Ishikawa (cell line): ENCODE results near the gene CEP164.

Experiments
- CEBPB ChIP-seq: IDR thresholded peaks from 2 replicates; pipeline ENCODE4 v1.6.1; 2012
- CREB1 ChIP-seq: IDR thresholded peaks from 2 replicates; pipeline ENCODE4 v1.6.1; 2012; ENCODE audit warnings: low read depth
- EGR1 ChIP-seq: IDR thresholded peaks from 2 replicates; pipeline ENCODE4 v1.6.1; 2012
- EP300 ChIP-seq: IDR thresholded peaks from 2 replicates; pipeline ENCODE4 v1.6.1; 2012; ENCODE audit warnings: borderline replicate concordance
- FOXM1 ChIP-seq: IDR thresholded peaks from 2 replicates; pipeline ENCODE4 v1.6.1; 2012; ENCODE audit warnings: low read depth, borderline replicate concordance
- NFIC ChIP-seq: IDR thresholded peaks from 2 replicates; pipeline ENCODE4 v1.6.1; 2012
- RAD21 ChIP-seq: IDR thresholded peaks from 2 replicates; pipeline ENCODE4 v1.6.1; 2012; ENCODE audit warnings: low read depth
- REST ChIP-seq: IDR thresholded peaks from 2 replicates; pipeline ENCODE4 v1.6.1; 2012; ENCODE audit warnings: low read depth, mild to moderate bottlenecking
- TAF1 ChIP-seq: IDR thresholded peaks from 2 replicates; pipeline ENCODE4 v1.6.1; 2012; ENCODE audit warnings: low read depth, mild to moderate bottlenecking
- TCF12 ChIP-seq: IDR thresholded peaks from 2 replicates; pipeline ENCODE4 v1.6.1; 2012; ENCODE audit warnings: low read depth
- TEAD4 ChIP-seq: IDR thresholded peaks from 2 replicates; pipeline ENCODE4 v1.6.1; 2012
- USF1 ChIP-seq: IDR thresholded peaks from 2 replicates; pipeline ENCODE4 v1.6.1; 2012
- YY1 ChIP-seq: IDR thresholded peaks from 2 replicates; pipeline ENCODE4 v1.6.1; 2012; ENCODE audit warnings: low read depth
- ZBTB7A ChIP-seq: IDR thresholded peaks from 2 replicates; pipeline ENCODE4 v1.6.1; 2012; ENCODE audit warnings: low read depth
- TF ChIP-seq, protein P1 (sequence below): IDR thresholded peaks from 2 replicates; pipeline ENCODE4 v1.6.1; 2012

Gene CEP164

DNA sequence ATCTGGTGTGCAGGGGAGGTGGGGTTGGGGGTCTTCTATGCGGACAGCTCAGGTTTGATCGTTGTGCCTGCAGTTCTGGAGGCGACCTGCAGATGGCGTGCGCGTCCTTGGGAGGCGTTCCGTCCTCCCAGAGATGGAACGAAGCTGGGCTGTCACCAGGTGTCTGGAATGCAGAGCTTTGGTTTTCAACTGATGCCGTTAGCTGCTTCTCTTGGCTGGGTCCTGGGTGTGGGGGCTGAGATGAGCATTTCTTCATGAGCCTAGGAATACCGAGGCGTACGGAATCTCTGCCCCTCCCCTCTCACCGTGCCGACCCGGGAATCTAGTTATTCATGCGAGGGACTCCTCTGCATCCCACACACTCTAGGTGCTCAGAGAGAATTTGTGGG lies 98.6 kb downstream of the CEP164 start:
- TF ChIP-seq CREB1 (no peak), FOXM1 (no peak), TEAD4 (peak; percentile 28; the same call in 1 of the 2 replicates), TAF1 (no peak), RAD21 (peak; percentile 94), ZBTB7A (peak; percentile 49; the same call in 1 of the 2 replicates), CEBPB (no peak), NFIC (no peak), EP300 (no peak), YY1 (no peak), TCF12 (no peak)
- TF ChIP-seq, protein P1, sequence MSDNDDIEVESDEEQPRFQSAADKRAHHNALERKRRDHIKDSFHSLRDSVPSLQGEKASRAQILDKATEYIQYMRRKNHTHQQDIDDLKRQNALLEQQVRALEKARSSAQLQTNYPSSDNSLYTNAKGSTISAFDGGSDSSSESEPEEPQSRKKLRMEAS = no peak

- TF ChIP-seq CREB1 (no peak), RAD21 (no peak), TCF12 (no peak), TEAD4 (no peak), NFIC (no peak), CEBPB (no peak), FOXM1 (no peak), REST (no peak), EGR1 (no peak), TAF1 (no peak), EP300 (no peak), YY1 (no peak), USF1 (no peak), ZBTB7A (no peak)
- TF ChIP-seq, protein P1 = no peak
Observed at GRCh38 chr11:117426941-117427340, 99.3 kb downstream of the CEP164 start.

- no peak for TF ChIP-seq FOXM1
Observed at GRCh38 chr11:117427356-117427874, 99.8 kb downstream of the CEP164 start.

- TF ChIP-seq REST (no peak), NFIC (no peak), TAF1 (no peak), EGR1 (no peak), TCF12 (no peak), EP300 (no peak), RAD21 (no peak), CEBPB (no peak), FOXM1 (no peak), ZBTB7A (no peak), CREB1 (no peak), USF1 (no peak), TEAD4 (no peak), YY1 (no peak)
- TF ChIP-seq, protein P1 = no peak
Observed at GRCh38 chr11:117428186-117428855, 100.7 kb downstream of the CEP164 start.

DNA sequence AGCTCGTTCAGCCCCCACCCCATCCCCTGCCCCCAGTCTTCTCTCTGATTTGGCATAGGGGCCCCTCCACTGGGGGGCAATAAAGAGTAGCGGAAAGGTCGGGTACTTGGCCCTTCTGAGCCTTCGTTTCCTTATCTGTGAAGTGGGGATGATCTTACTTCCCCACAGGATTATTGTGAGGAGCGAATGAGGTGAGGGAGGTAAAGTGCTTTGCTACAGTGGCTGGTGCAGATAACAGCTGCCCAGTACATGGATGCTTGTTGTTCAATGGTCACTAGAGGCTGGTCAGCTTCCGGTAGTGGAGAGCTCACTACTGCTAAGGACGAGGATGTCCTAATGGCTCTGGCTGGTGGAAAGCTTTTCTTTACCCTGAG lies 101.2 kb downstream of the CEP164 start:
- TF ChIP-seq TAF1 (no peak), NFIC (no peak), ZBTB7A (no peak), CREB1 (no peak), CEBPB (no peak), YY1 (no peak), REST (no peak), EGR1 (no peak), RAD21 (no peak), TEAD4 (no peak), FOXM1 (no peak), USF1 (no peak), TCF12 (no peak), EP300 (no peak)
- TF ChIP-seq, protein P1 = no peak
